OCI-LY7 (cell line): Measurements from ENCODE around the gene MECR. TPM values are rescaled to one million over a fixed set of nuclear protein-coding genes. Genes with fewer than 3 reads are reported as not detected.

Experiments
- BruUV-seq: library from RNA; stranded (reverse); fragments of 400-500 nt; replicated peaks from 2 replicates; lab custom pipeline; 2021; lab: Mats Ljungman, UMichigan
- CTCF ChIA-PET: fragments of 300-600 bp; sonication (Branson Sonifier 250); formaldehyde crosslinking; loops from one replicate; lab custom pipeline; 2022; ENCODE audit warnings: antibody characterized with exemption; ENCODE audit not compliant: unreplicated experiment; lab: Charles Lee
- POLR2A ChIA-PET: fragments of 300-600 bp; sonication (Branson Sonifier 250); formaldehyde crosslinking; loops from one replicate; lab custom pipeline; 2022; ENCODE audit warnings: antibody characterized with exemption; lab: Charles Lee
- DNase-seq: peaks from one replicate; pipeline ENCODE4 v3.0.0-alpha.2; 2015; ENCODE audit warnings: low spot score
- H2AFZ ChIP-seq: fragments of 200-600 bp; sonication (generic), shearing (Covaris generic); 2 replicates; pipeline ENCODE4 v1.6.1; 2014; ENCODE audit warnings: mild to moderate bottlenecking, antibody characterized with exemption, low read length, moderate library complexity
- H3K27ac ChIP-seq: fragments of 200-600 bp; sonication (generic); 2 replicates; pipeline ENCODE4 v1.5.1; 2014; ENCODE audit warnings: mixed run types, low read depth, mild to moderate bottlenecking, moderate library complexity, low read length, inconsistent platforms; ENCODE audit not compliant: poor library complexity, severe bottlenecking
- H3K36me3 ChIP-seq: fragments of 200-600 bp; sonication (generic); 2 replicates; pipeline ENCODE4 v1.6.1; 2014; ENCODE audit warnings: mild to moderate bottlenecking, antibody characterized with exemption, low read length, moderate library complexity, mixed read lengths; ENCODE audit not compliant: insufficient read depth
- H3K4me1 ChIP-seq: fragments of 200-600 bp; sonication (generic); 2 replicates; pipeline ENCODE4 v1.5.1; 2014; ENCODE audit warnings: mild to moderate bottlenecking, low read length; ENCODE audit not compliant: insufficient read depth, poor library complexity, severe bottlenecking
- H3K4me2 ChIP-seq: fragments of 200-600 bp; sonication (generic); 2 replicates; pipeline ENCODE4 v1.6.1; 2014; ENCODE audit warnings: mild to moderate bottlenecking, low read length
- H3K4me3 ChIP-seq: fragments of 200-600 bp; sonication (generic); 2 replicates; pipeline ENCODE4 v1.5.1; 2014; ENCODE audit warnings: mild to moderate bottlenecking, low read depth, low read length; ENCODE audit not compliant: poor library complexity, severe bottlenecking
- H3K79me2 ChIP-seq: fragments of 200-600 bp; sonication (generic); 2 replicates; pipeline ENCODE4 v1.6.1; 2016; ENCODE audit warnings: low read depth, mild to moderate bottlenecking, low read length, moderate library complexity, mixed read lengths; ENCODE audit not compliant: insufficient read depth
- H3K9me2 ChIP-seq: fragments of 200-600 bp; sonication (generic); 2 replicates; pipeline ENCODE4 v1.6.1; 2016; ENCODE audit warnings: mild to moderate bottlenecking, low read length, mixed read lengths; ENCODE audit not compliant: insufficient read depth
- H3K9me3 ChIP-seq: fragments of 200-600 bp; sonication (generic); 2 replicates; pipeline ENCODE4 v1.6.1; 2014; ENCODE audit warnings: mild to moderate bottlenecking, mixed run types, low read length, mixed read lengths
- H4K20me1 ChIP-seq: fragments of 200-600 bp; sonication (generic); 2 replicates; pipeline ENCODE4 v1.6.1; 2014; ENCODE audit warnings: mild to moderate bottlenecking, antibody characterized with exemption, low read length, moderate library complexity, mixed read lengths; ENCODE audit not compliant: insufficient read depth
- EZH2phosphoT487 ChIP-seq: fragments of 200-600 bp; sonication (generic); IDR thresholded peaks from 2 replicates; pipeline ENCODE4 v1.6.1; 2018; ENCODE audit warnings: low read depth, borderline replicate concordance, mild to moderate bottlenecking, mixed run types, antibody characterized with exemption, low read length, moderate library complexity, mixed read lengths
- intact Hi-C: fragments of 100-400 bp; cut with micrococcal nuclease; formaldehyde crosslinking; loops from one replicate; pipeline ENCODE4 v1.10.0; 2022; ENCODE audit not compliant: unreplicated experiment
- total RNA-seq, 2 experiments: library from RNA; depleted of rRNA in 1 of 2; stranded (reverse); fragments of >200 nt in 1 of 2; shearing (Covaris generic) in 1 of 2; gene quantifications; 2 replicates each; pipeline ENCODE4 v1.2.3, GENCODE V29; 2014 to 2022
- TF ChIP-seq, protein P1 (sequence below): fragments of 200-600 bp; sonication (generic); conservative IDR thresholded peaks from 2 replicates; pipeline ENCODE4 v1.5.1; 2014; ENCODE audit warnings: mild to moderate bottlenecking, antibody characterized with exemption, low read length, moderate library complexity, mixed read lengths

MECR gene
- total RNA-seq, 2 experiments from 2014 or later: 33.3 to 33.5 TPM

- no peak for DNase-seq
- H3K4me3 ChIP-seq: no peak overlapping the region
- intact Hi-C loops: no loop called here
- no peak overlapping the region for H3K4me2 ChIP-seq
- TF ChIP-seq, protein P1, sequence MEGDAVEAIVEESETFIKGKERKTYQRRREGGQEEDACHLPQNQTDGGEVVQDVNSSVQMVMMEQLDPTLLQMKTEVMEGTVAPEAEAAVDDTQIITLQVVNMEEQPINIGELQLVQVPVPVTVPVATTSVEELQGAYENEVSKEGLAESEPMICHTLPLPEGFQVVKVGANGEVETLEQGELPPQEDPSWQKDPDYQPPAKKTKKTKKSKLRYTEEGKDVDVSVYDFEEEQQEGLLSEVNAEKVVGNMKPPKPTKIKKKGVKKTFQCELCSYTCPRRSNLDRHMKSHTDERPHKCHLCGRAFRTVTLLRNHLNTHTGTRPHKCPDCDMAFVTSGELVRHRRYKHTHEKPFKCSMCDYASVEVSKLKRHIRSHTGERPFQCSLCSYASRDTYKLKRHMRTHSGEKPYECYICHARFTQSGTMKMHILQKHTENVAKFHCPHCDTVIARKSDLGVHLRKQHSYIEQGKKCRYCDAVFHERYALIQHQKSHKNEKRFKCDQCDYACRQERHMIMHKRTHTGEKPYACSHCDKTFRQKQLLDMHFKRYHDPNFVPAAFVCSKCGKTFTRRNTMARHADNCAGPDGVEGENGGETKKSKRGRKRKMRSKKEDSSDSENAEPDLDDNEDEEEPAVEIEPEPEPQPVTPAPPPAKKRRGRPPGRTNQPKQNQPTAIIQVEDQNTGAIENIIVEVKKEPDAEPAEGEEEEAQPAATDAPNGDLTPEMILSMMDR: no peak
- no peak for TF ChIP-seq EZH2phosphoT487
- CTCF ChIA-PET: no interaction called here
- no peak overlapping the region for H3K27ac ChIP-seq
- no peak overlapping the region for H2AFZ ChIP-seq
- H4K20me1 ChIP-seq: no peaks in the 10 kb centered on the region
- POLR2A ChIA-PET: no interaction called here
- peaks cover 13% of the 10 kb centered on the region for H3K4me1 ChIP-seq
- peaks cover 9% of the 10 kb centered on the region; the same call in 1 of the 2 replicates for H3K79me2 ChIP-seq
- H3K9me3 ChIP-seq: no peaks in the 10 kb centered on the region
- no peaks in the 10 kb centered on the region for H3K36me3 ChIP-seq
- BruUV-seq: no TSS peak
- no peaks in the 10 kb centered on the region for H3K9me2 ChIP-seq
Observed at GRCh38 chr1:29227511-29227910, 3.2 kb downstream of the MECR start.

- Histone ChIP-seq H3K79me2 (peaks cover 9% of the 10 kb centered on the region; the same call in 1 of the 2 replicates), H3K4me3 (no peak overlapping the region), H2AFZ (no peak overlapping the region), H3K9me2 (no peaks in the 10 kb centered on the region), H4K20me1 (no peaks in the 10 kb centered on the region), H3K9me3 (no peaks in the 10 kb centered on the region), H3K4me1 (peaks cover 8% of the 10 kb centered on the region), H3K4me2 (no peak overlapping the region), H3K36me3 (peaks cover 3% of the 10 kb centered on the region; the same call in 1 of the 2 replicates), H3K27ac (no peak overlapping the region)
- POLR2A ChIA-PET: interaction anchor here (0.7 kb wide), 1 partner anchor 1799 kb away, joined by 3 read pairs; no protein-coding TSS in a partner anchor
- TF ChIP-seq, protein P1: no peak
- TF ChIP-seq EZH2phosphoT487: no peak
- BruUV-seq: no TSS peak
- CTCF ChIA-PET: no interaction called here
- DNase-seq: no peak
- intact Hi-C loops: no loop called here
Observed at GRCh38 chr1:29225361-29225760, 5.4 kb downstream of the MECR start.

DNA sequence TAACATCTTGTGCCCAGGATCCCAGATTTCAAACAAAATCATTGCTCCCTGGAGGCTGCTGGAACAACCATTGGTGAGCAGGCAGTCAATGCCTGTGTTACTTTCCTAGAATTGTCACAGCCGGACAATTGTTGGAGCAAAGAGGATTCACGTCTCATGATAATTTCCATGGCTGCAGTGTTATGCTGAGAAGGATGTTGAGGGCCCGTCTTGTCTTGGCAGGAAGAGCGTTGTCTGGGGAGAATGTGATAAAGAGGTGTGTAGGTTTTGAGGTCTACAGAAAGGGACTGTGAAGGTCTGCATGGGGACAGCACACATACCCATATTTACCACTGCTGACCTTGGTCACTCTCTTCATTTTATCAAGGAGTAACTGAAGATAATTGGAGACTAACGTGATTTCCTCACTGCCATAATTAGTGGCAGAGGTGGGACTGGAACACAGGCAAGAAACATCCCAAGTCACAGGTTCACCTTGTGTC is 6.3 kb downstream of the MECR start:
- BruUV-seq: no TSS peak
- TF ChIP-seq EZH2phosphoT487: no peak
- TF ChIP-seq, protein P1: no peak

More for the DNA sequence above, 6.3 kb downstream of the MECR start:
- no peak for DNase-seq
- Histone ChIP-seq H3K4me1 (peaks cover 2% of the 10 kb centered on the region), H3K9me3 (no peaks in the 10 kb centered on the region), H4K20me1 (no peaks in the 10 kb centered on the region), H3K9me2 (no peaks in the 10 kb centered on the region), H2AFZ (no peak overlapping the region), H3K79me2 (no peaks in the 10 kb centered on the region), H3K27ac (no peak overlapping the region), H3K4me3 (no peak overlapping the region), H3K4me2 (no peak overlapping the region), H3K36me3 (peaks cover 10% of the 10 kb centered on the region; the same call in 1 of the 2 replicates)
- intact Hi-C loops: no loop called here
- POLR2A ChIA-PET: no interaction called here
- CTCF ChIA-PET: no interaction called here
